B cell (primary cell): ENCODE results near the gene KCNQ5. TPM values are rescaled to one million over a fixed set of nuclear protein-coding genes. Genes with fewer than 3 reads are reported as not detected.

ENCODE experiments used
- ATAC-seq: fragments of 200-7000 bp; cut with Tn5 transposase; one replicate; pipeline ENCODE4 v1.10.0; 2021; ENCODE audit warnings: low read depth, mild to moderate bottlenecking, moderate number of reproducible peaks, moderate library complexity
- CTCF ChIA-PET: fragments of 350-600 bp; sonication (Branson Sonifier 250); formaldehyde crosslinking; loops from one replicate; lab custom pipeline; 2021; ENCODE audit warnings: antibody characterized with exemption, inconsistent platforms; lab: Charles Lee
- POLR2A ChIA-PET: fragments of 350-600 bp; sonication (Branson Sonifier 250); formaldehyde crosslinking; loops from one replicate; lab custom pipeline; 2021; ENCODE audit warnings: antibody characterized with exemption; lab: Charles Lee
- DNase-seq: peaks from one replicate; pipeline ENCODE4 v3.0.0; 2013
- H2AFZ ChIP-seq: 2 replicates; pipeline ENCODE4 v1.6.1; 2012; ENCODE audit warnings: mild to moderate bottlenecking, low read depth, low read length; ENCODE audit not compliant: insufficient read depth, poor library complexity, severe bottlenecking
- H3K27ac ChIP-seq, 2 donors: 1 replicate in 1 of 2; 2 replicates in 1 of 2; pipeline ENCODE4 v1.5.1; 2012 to 2013; ENCODE audit warnings: low read length in 2 of 2, mild to moderate bottlenecking in 2 of 2, moderate library complexity in 1 of 2
- H3K27me3 ChIP-seq, 4 experiments: fragments of 200-600 bp in 1 of 4; sonication (generic) in 1 of 4; replicated peaks in 1 of 4; 1 replicate in 2 of 4; 2 replicates in 2 of 4; pipeline versions ENCODE4 v1.6.1 to v1.7.0; 2013 to 2016; ENCODE audit warnings: low read length in 3 of 4, mild to moderate bottlenecking in 2 of 4, mixed read lengths in 1 of 4, moderate library complexity in 1 of 4; ENCODE audit not compliant: insufficient read depth in 4 of 4, control insufficient read depth in 3 of 4; ENCODE audit errors: control extremely low read depth in 1 of 4
- H3K36me3 ChIP-seq, 2 experiments: replicated peaks in 1 of 2; 1 replicate in 1 of 2; 2 replicates in 1 of 2; pipeline versions ENCODE4 v1.6.1 to v1.7.1; 2013; ENCODE audit warnings: low read length in 1 of 2; ENCODE audit not compliant: insufficient read depth in 2 of 2, control insufficient read depth in 1 of 2; ENCODE audit errors: control extremely low read depth in 1 of 2, extremely low read depth in 1 of 2
- H3K4me1 ChIP-seq, 2 donors: fragments of 200-600 bp in 1 of 2; sonication (generic) in 1 of 2; 1 replicate in 1 of 2; 2 replicates in 1 of 2; pipeline versions ENCODE4 v1.5.1 to v1.6.1; 2013 to 2017; ENCODE audit warnings: low read length in 2 of 2; ENCODE audit not compliant: control insufficient read depth in 2 of 2, insufficient read depth in 2 of 2
- H3K4me2 ChIP-seq: replicated peaks from 2 replicates; pipeline ENCODE3; 2012; ENCODE audit warnings: mild to moderate bottlenecking, low read depth, low read length; ENCODE audit not compliant: poor library complexity, severe bottlenecking
- H3K4me3 ChIP-seq, 5 experiments: fragments of 200-600 bp in 1 of 5; sonication (generic) in 1 of 5; 1 replicate in 3 of 5; 2 replicates in 2 of 5; pipeline versions ENCODE4 v1.5.1 to v1.7.0; 2011 to 2016; ENCODE audit warnings: low read length in 4 of 5, mild to moderate bottlenecking in 4 of 5, low read depth in 2 of 5, control low read depth in 1 of 5, moderate library complexity in 1 of 5; ENCODE audit not compliant: insufficient read depth in 1 of 5; ENCODE audit errors: control extremely low read depth in 1 of 5, extremely low read depth in 1 of 5
- H3K79me2 ChIP-seq: fragments of 200-600 bp; sonication (generic); one replicate; pipeline ENCODE4 v1.6.0; 2016; ENCODE audit warnings: low read length; ENCODE audit not compliant: control insufficient read depth, insufficient read depth
- H3K9ac ChIP-seq: fragments of 200-600 bp; sonication (generic); 2 replicates; pipeline ENCODE4 v1.6.1; 2017; ENCODE audit warnings: mild to moderate bottlenecking, low read length, moderate library complexity
- H3K9me3 ChIP-seq, 3 donors: one replicate each; pipeline versions ENCODE4 v1.6.1 to v1.7.1; 2013; ENCODE audit warnings: low read length in 2 of 3; ENCODE audit not compliant: control insufficient read depth in 2 of 3, insufficient read depth in 1 of 3; ENCODE audit errors: control extremely low read depth in 1 of 3
- H4K20me1 ChIP-seq: 2 replicates; pipeline ENCODE4 v1.6.0; 2012; ENCODE audit warnings: mild to moderate bottlenecking, low read length; ENCODE audit not compliant: insufficient read depth, control insufficient read depth, poor library complexity, severe bottlenecking
- H3K27ac Mint-ChIP-seq: one replicate; pipeline ENCODE4 v1.8.0; 2021; ENCODE audit warnings: mixed read lengths
- H3K27me3 Mint-ChIP-seq: one replicate; pipeline ENCODE4 v1.8.0; 2021; ENCODE audit warnings: mixed read lengths
- H3K4me1 Mint-ChIP-seq: one replicate; pipeline ENCODE4 v1.8.0; 2021; ENCODE audit warnings: mixed read lengths
- H3K4me3 Mint-ChIP-seq: one replicate; pipeline ENCODE4 v1.8.0; 2021; ENCODE audit warnings: mixed read lengths
- H3K9me3 Mint-ChIP-seq: one replicate; pipeline ENCODE4 v1.8.0; 2022; ENCODE audit warnings: mixed read lengths; ENCODE audit not compliant: insufficient read depth
- EZH2 ChIP-seq: IDR thresholded peaks from 2 replicates; pipeline ENCODE4 v1.6.1; 2012; ENCODE audit warnings: borderline replicate concordance, low read depth, mild to moderate bottlenecking, moderate library complexity, low read length; ENCODE audit not compliant: insufficient read depth, poor library complexity, severe bottlenecking
- WGBS: methylation state at CpG from one replicate; pipeline ENCODE4 v1.1.5; 2013; ENCODE audit warnings: missing lambda C conversion rate; ENCODE audit not compliant: insufficient coverage; 5-methylcytosine and 5-hydroxymethylcytosine counted together
- intact Hi-C: fragments of 100-400 bp; cut with micrococcal nuclease; formaldehyde crosslinking; loops from one replicate; pipeline ENCODE4 v1.10.0; 2022
- polyA plus RNA-seq: library from polyadenylated mRNA; depleted of rRNA; stranded (reverse); fragments of >200 nt; gene quantifications from 2 replicates; pipeline ENCODE4 v1.2.3, GENCODE V29; 2012
- total RNA-seq, 2 donors: library from RNA; stranded (reverse); fragments of 120-200 nt in 1 of 2; gene quantifications; 1 replicate in 1 of 2; 2 replicates in 1 of 2; pipeline versions ENCODE4 v1.2.3 to v1.2.4, GENCODE V29; 2013 to 2022
- TF ChIP-seq, protein P1 (sequence below): fragments of 200-600 bp; IDR thresholded peaks from one replicate; pipeline ENCODE4 v1.8.0; 2022; ENCODE audit warnings: antibody characterized with exemption, mild to moderate bottlenecking

The KCNQ5 gene
- total and polyA plus RNA-seq, 2 donors (not counting 1 experiment from before 2014, with no cell fraction given), result 2.3 to 9.4 TPM

- Histone ChIP-seq H3K27me3 (no peaks in the 10 kb centered on the region), H3K4me1 (no peaks in the 10 kb centered on the region), H3K79me2 (peaks cover 51% of the 10 kb centered on the region), H3K36me3 (peaks cover 0 to 4% of the 10 kb centered on the region in 2 experiments), H3K9ac (no peak overlapping the region), H3K27ac (no peak overlapping the region), H3K9me3 (no peaks in the 10 kb centered on the region), H4K20me1 (peaks cover 5% of the 10 kb centered on the region), H3K4me3 (no peak overlapping the region), H2AFZ (no peak overlapping the region), H3K4me2 (no peak overlapping the region)
- no peak overlapping the region for H3K27ac Mint-ChIP-seq
- H3K9me3 Mint-ChIP-seq, result no peaks in the 10 kb centered on the region
- ATAC-seq (no peak), DNase-seq (no peak)
- no CpG with 5 or more reads among the region's 1 CpG for WGBS
- TF ChIP-seq, protein P1, sequence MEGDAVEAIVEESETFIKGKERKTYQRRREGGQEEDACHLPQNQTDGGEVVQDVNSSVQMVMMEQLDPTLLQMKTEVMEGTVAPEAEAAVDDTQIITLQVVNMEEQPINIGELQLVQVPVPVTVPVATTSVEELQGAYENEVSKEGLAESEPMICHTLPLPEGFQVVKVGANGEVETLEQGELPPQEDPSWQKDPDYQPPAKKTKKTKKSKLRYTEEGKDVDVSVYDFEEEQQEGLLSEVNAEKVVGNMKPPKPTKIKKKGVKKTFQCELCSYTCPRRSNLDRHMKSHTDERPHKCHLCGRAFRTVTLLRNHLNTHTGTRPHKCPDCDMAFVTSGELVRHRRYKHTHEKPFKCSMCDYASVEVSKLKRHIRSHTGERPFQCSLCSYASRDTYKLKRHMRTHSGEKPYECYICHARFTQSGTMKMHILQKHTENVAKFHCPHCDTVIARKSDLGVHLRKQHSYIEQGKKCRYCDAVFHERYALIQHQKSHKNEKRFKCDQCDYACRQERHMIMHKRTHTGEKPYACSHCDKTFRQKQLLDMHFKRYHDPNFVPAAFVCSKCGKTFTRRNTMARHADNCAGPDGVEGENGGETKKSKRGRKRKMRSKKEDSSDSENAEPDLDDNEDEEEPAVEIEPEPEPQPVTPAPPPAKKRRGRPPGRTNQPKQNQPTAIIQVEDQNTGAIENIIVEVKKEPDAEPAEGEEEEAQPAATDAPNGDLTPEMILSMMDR, result no peak
- TF ChIP-seq EZH2, result no peak
- intact Hi-C loops, result no loop called here
- no peaks in the 10 kb centered on the region for H3K27me3 Mint-ChIP-seq
- CTCF ChIA-PET, result no interaction called here
- H3K4me1 Mint-ChIP-seq, result peaks cover 28% of the 10 kb centered on the region
- POLR2A ChIA-PET, result no interaction called here
- H3K4me3 Mint-ChIP-seq, result no peak overlapping the region
Observed at GRCh38 chr6:72642435-72642834, 20.6 kb downstream of the KCNQ5 start.

- POLR2A ChIA-PET, result no interaction called here
- Histone ChIP-seq H3K4me3 (no peak overlapping the region), H3K4me1 (no peaks in the 10 kb centered on the region), H2AFZ (no peak overlapping the region), H3K36me3 (peaks cover 0 to 4% of the 10 kb centered on the region in 2 experiments), H3K9me3 (no peaks in the 10 kb centered on the region), H3K27ac (no peak overlapping the region), H3K9ac (no peak overlapping the region), H3K27me3 (no peaks in the 10 kb centered on the region), H3K4me2 (no peak overlapping the region), H3K79me2 (peaks cover 45% of the 10 kb centered on the region), H4K20me1 (no peaks in the 10 kb centered on the region)
- DNase-seq (no peak), ATAC-seq (no peak)
- Mint-ChIP-seq H3K9me3 (no peaks in the 10 kb centered on the region), H3K27ac (no peak overlapping the region), H3K27me3 (no peaks in the 10 kb centered on the region), H3K4me1 (peaks cover 27% of the 10 kb centered on the region), H3K4me3 (no peak overlapping the region)
- CTCF ChIA-PET, result no interaction called here
- intact Hi-C loops, result no loop called here
- WGBS, result no CpG with 5 or more reads among the region's 1 CpG
- TF ChIP-seq, protein P1, result no peak
- TF ChIP-seq EZH2, result no peak
Observed at GRCh38 chr6:72643214-72643613, 21.4 kb downstream of the KCNQ5 start.
